ENCODE results near the gene PITPNC1. TPM values are rescaled to one million over a fixed set of nuclear protein-coding genes. Genes with fewer than 3 reads are reported as not detected.

Gene PITPNC1
- total and polyA plus RNA-seq, 12 donors = 4.9 to 33.0 (median 14.0) TPM

GRCh38 chr17:67412032-67412431, 35.0 kb downstream of the PITPNC1 start:
- no peaks in the 10 kb centered on the region for H3K4me1 ChIP-seq (replicated peaks in 1 of 2)
- no peaks in the 10 kb centered on the region for H3K9me3 ChIP-seq (replicated peaks in 1 of 3)
- DNase-seq = peak in 1 of 7 donors; percentile 25
- intact Hi-C loops (cut with DNase I) = no loop called here
- no peaks in the 10 kb centered on the region for H3K27me3 ChIP-seq
- no peak overlapping the region for H3K27ac ChIP-seq
- no peaks in the 10 kb centered on the region for H3K36me3 ChIP-seq (replicated peaks in 1 of 2)
- 59 to 75% (median 63%) methylated on average over 4 of the region's 4 CpGs for WGBS, 4 donors
- H3K4me3 ChIP-seq = no peak overlapping the region
- TF ChIP-seq CTCF (IDR thresholded peaks at IDR 0.05) (no peak), POLR2A (IDR thresholded peaks at IDR 0.05) (no peak)

GRCh38 chr17:67412941-67413340, 35.9 kb downstream of the PITPNC1 start:
- Histone ChIP-seq H3K36me3 (replicated peaks in 1 of 2) (no peaks in the 10 kb centered on the region), H3K27ac (no peak overlapping the region), H3K27me3 (no peaks in the 10 kb centered on the region), H3K9me3 (replicated peaks in 1 of 3) (no peaks in the 10 kb centered on the region), H3K4me1 (replicated peaks in 1 of 2) (no peaks in the 10 kb centered on the region), H3K4me3 (no peak overlapping the region)
- intact Hi-C loops (cut with DNase I) = no loop called here
- no peak for TF ChIP-seq POLR2A (IDR thresholded peaks at IDR 0.05)
- no peak for TF ChIP-seq CTCF (IDR thresholded peaks at IDR 0.05)
- 72 to 83% (median 76%) methylated on average over 2 of the region's 2 CpGs for WGBS, 4 donors
- no peak for DNase-seq

DNA sequence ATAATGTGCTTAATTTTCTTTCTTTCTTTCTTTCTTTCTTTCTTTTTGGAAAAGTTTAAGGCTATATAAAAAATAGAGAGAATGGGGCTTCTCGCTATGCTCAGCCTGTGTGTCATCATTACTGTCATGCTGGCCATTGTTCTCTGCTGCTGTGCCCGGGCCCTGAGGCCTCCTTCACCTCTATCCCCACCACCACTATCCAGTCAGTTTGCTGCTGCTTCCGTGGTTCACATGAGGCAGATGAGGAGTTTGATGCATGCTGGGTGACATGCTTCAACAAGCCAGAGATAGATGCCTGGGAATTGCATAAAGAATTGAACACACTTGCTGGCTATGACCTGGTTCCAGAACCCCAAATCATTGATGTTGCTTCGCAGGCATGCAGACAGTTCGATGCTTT, 36.3 kb downstream of the PITPNC1 start:
- Histone ChIP-seq H3K36me3 (replicated peaks in 1 of 2) (no peaks in the 10 kb centered on the region), H3K27me3 (no peaks in the 10 kb centered on the region), H3K4me3 (no peak overlapping the region), H3K4me1 (replicated peaks in 1 of 2) (no peaks in the 10 kb centered on the region), H3K9me3 (replicated peaks in 1 of 3) (no peaks in the 10 kb centered on the region), H3K27ac (no peak overlapping the region)
- intact Hi-C loops (cut with DNase I) = no loop called here
- TF ChIP-seq CTCF (IDR thresholded peaks at IDR 0.05) (no peak), POLR2A (IDR thresholded peaks at IDR 0.05) (no peak)
- DNase-seq = peak in 1 of 7 donors; percentile 30
- 92 to 97% (median 96%) methylated on average over 5 of the region's 5 CpGs for WGBS, 4 donors

GRCh38 chr17:67414130-67414529, 37.0 kb downstream of the PITPNC1 start:
- Histone ChIP-seq H3K4me3 (no peak overlapping the region), H3K9me3 (replicated peaks in 1 of 3) (no peaks in the 10 kb centered on the region)
- intact Hi-C loops (cut with DNase I) = no loop called here

More at GRCh38 chr17:67414130-67414529, 37.0 kb downstream of the PITPNC1 start:
- TF ChIP-seq POLR2A (IDR thresholded peaks at IDR 0.05) (no peak), CTCF (IDR thresholded peaks at IDR 0.05) (no peak)
- no peak for DNase-seq
- WGBS, 4 donors = 97 to 100% (median 97%) methylated on average over 1 of the region's 1 CpG
- Histone ChIP-seq H3K36me3 (replicated peaks in 1 of 2) (no peaks in the 10 kb centered on the region), H3K27ac (no peak overlapping the region), H3K27me3 (no peaks in the 10 kb centered on the region), H3K4me1 (replicated peaks in 1 of 2) (no peaks in the 10 kb centered on the region)

Measured in adrenal gland (tissue), 12 donors.